ENCODE measurements around the gene POLE.
A peak's percentile ranks its signal among the peaks of the same experiment; 100 is the strongest.
"Not testable (repeated sequence)": the region's sequence is repeated elsewhere in the genome, so short reads cannot be mapped to it uniquely, and the experiment has no call there.

POLE gene

GRCh38 chr12:132694888-132695287 is 7.7 kb upstream of the POLE start:
- not testable (repeated sequence) for H3K4me3 ChIP-seq (ENCODE audit: low read length); H3K4me1 ChIP-seq (ENCODE audit: insufficient read depth, low read length); H3K27ac ChIP-seq (ENCODE audit: low read length); H3K9ac ChIP-seq (ENCODE audit: low read depth, low read length); H3K27me3 ChIP-seq (ENCODE audit: insufficient read depth, low read length); H3K9me3 ChIP-seq (ENCODE audit: insufficient read depth, low read depth, low read length)
- H3K36me3 ChIP-seq (ENCODE audit: insufficient read depth, low read depth, low read length): peaks cover 56% of the 10 kb centered on the region

- not testable (repeated sequence) for H3K4me3 ChIP-seq (ENCODE audit: low read length)
These were observed 4.9 kb upstream of the POLE start for GRCh38 chr12:132692030-132692429.

GRCh38 chr12:132690112-132690511 is 3.0 kb upstream of the POLE start:
- H3K27me3 ChIP-seq (ENCODE audit: insufficient read depth, low read length): peaks cover 9% of the 10 kb centered on the region
- no peak overlapping the region for H3K9ac ChIP-seq (ENCODE audit: low read depth, low read length)
- H3K9me3 ChIP-seq (ENCODE audit: insufficient read depth, low read depth, low read length): no peaks in the 10 kb centered on the region
- 0 out of 2 replicates have a peak, but pooled peaks cover 4% of the 10 kb centered on the region for H3K4me1 ChIP-seq (ENCODE audit: insufficient read depth, low read length)
- no peak overlapping the region for H3K27ac ChIP-seq (ENCODE audit: low read length)
- H3K36me3 ChIP-seq (ENCODE audit: insufficient read depth, low read depth, low read length): peaks cover 24% of the 10 kb centered on the region
- H3K4me3 ChIP-seq (ENCODE audit: low read length): no peak overlapping the region

More at GRCh38 chr12:132692030-132692429, 4.9 kb upstream of the POLE start:
- not testable (repeated sequence) for H3K27ac ChIP-seq (ENCODE audit: low read length); H3K27me3 ChIP-seq (ENCODE audit: insufficient read depth, low read length); H3K4me1 ChIP-seq (ENCODE audit: insufficient read depth, low read length); H3K9ac ChIP-seq (ENCODE audit: low read depth, low read length); H3K9me3 ChIP-seq (ENCODE audit: insufficient read depth, low read depth, low read length)
- H3K36me3 ChIP-seq (ENCODE audit: insufficient read depth, low read depth, low read length): peaks cover 35% of the 10 kb centered on the region

GRCh38 chr12:132689227-132689626 is 2.1 kb upstream of the POLE start:
- no peaks in the 10 kb centered on the region for H3K9me3 ChIP-seq (ENCODE audit: insufficient read depth, low read depth, low read length)
- H3K36me3 ChIP-seq (ENCODE audit: insufficient read depth, low read depth, low read length): peaks cover 23% of the 10 kb centered on the region
- no peak overlapping the region for H3K27ac ChIP-seq (ENCODE audit: low read length)
- H3K9ac ChIP-seq (ENCODE audit: low read depth, low read length): peak overlapping the region; percentile 49; the same call in 1 of the 2 replicates
- H3K4me1 ChIP-seq (ENCODE audit: insufficient read depth, low read length): 0 out of 2 replicates have a peak, but pooled peaks cover 4% of the 10 kb centered on the region
- H3K27me3 ChIP-seq (ENCODE audit: insufficient read depth, low read length): peaks cover 9% of the 10 kb centered on the region
- H3K4me3 ChIP-seq (ENCODE audit: low read length): peak overlapping the region; percentile 51

- H3K4me1 ChIP-seq (ENCODE audit: insufficient read depth, low read length): 0 out of 2 replicates have a peak, but pooled peaks cover 4% of the 10 kb centered on the region
- H3K4me3 ChIP-seq (ENCODE audit: low read length): peak overlapping the region; percentile 73; the same call in 1 of the 2 replicates
- peaks cover 9% of the 10 kb centered on the region for H3K27me3 ChIP-seq (ENCODE audit: insufficient read depth, low read length)
- H3K36me3 ChIP-seq (ENCODE audit: insufficient read depth, low read depth, low read length): peaks cover 23% of the 10 kb centered on the region
- no peaks in the 10 kb centered on the region for H3K9me3 ChIP-seq (ENCODE audit: insufficient read depth, low read depth, low read length)
- H3K27ac ChIP-seq (ENCODE audit: low read length): no peak overlapping the region
- peak overlapping the region; percentile 72 for H3K9ac ChIP-seq (ENCODE audit: low read depth, low read length)
These were observed 324 bp downstream of the POLE start for GRCh38 chr12:132686825-132687210.

GRCh38 chr12:132685400-132685799 is 1.7 kb downstream of the POLE start:
- 0 out of 2 replicates have a peak overlapping the region, but pooled peaks have one; percentile 56 for H3K9ac ChIP-seq (ENCODE audit: low read depth, low read length)
- peaks cover 11% of the 10 kb centered on the region for H3K36me3 ChIP-seq (ENCODE audit: insufficient read depth, low read depth, low read length)
- peak overlapping the region; percentile 73; the same call in 1 of the 2 replicates for H3K4me3 ChIP-seq (ENCODE audit: low read length)
- peaks cover 9% of the 10 kb centered on the region for H3K27me3 ChIP-seq (ENCODE audit: insufficient read depth, low read length)
- H3K4me1 ChIP-seq (ENCODE audit: insufficient read depth, low read length): 0 out of 2 replicates have a peak, but pooled peaks cover 4% of the 10 kb centered on the region
- H3K9me3 ChIP-seq (ENCODE audit: insufficient read depth, low read depth, low read length): no peaks in the 10 kb centered on the region
- H3K27ac ChIP-seq (ENCODE audit: low read length): no peak overlapping the region

GRCh38 chr12:132677492-132677891 is 9.7 kb downstream of the POLE start:
- H3K27me3 ChIP-seq (ENCODE audit: insufficient read depth, low read length): no peaks in the 10 kb centered on the region
- H3K36me3 ChIP-seq (ENCODE audit: insufficient read depth, low read depth, low read length): peaks cover 77% of the 10 kb centered on the region
- H3K4me3 ChIP-seq (ENCODE audit: low read length): no peak overlapping the region
- no peaks in the 10 kb centered on the region for H3K4me1 ChIP-seq (ENCODE audit: insufficient read depth, low read length)
- no peak overlapping the region for H3K27ac ChIP-seq (ENCODE audit: low read length)
- no peaks in the 10 kb centered on the region for H3K9me3 ChIP-seq (ENCODE audit: insufficient read depth, low read depth, low read length)
- H3K9ac ChIP-seq (ENCODE audit: low read depth, low read length): no peak overlapping the region

GRCh38 chr12:132675757-132676432 is 11.2 kb downstream of the POLE start:
- Histone ChIP-seq H3K4me1 (ENCODE audit: insufficient read depth, low read length) (no peaks in the 10 kb centered on the region), H3K27ac (ENCODE audit: low read length) (no peak overlapping the region), H3K27me3 (ENCODE audit: insufficient read depth, low read length) (no peaks in the 10 kb centered on the region), H3K4me3 (ENCODE audit: low read length) (no peak overlapping the region), H3K36me3 (ENCODE audit: insufficient read depth, low read depth, low read length) (peaks cover 93% of the 10 kb centered on the region), H3K9ac (ENCODE audit: low read depth, low read length) (no peak overlapping the region), H3K9me3 (ENCODE audit: insufficient read depth, low read depth, low read length) (no peaks in the 10 kb centered on the region)

GRCh38 chr12:132674561-132674960 is 12.6 kb downstream of the POLE start:
- Histone ChIP-seq H3K9ac (ENCODE audit: low read depth, low read length) (no peak overlapping the region), H3K36me3 (ENCODE audit: insufficient read depth, low read depth, low read length) (peaks cover 93% of the 10 kb centered on the region), H3K27ac (ENCODE audit: low read length) (no peak overlapping the region), H3K27me3 (ENCODE audit: insufficient read depth, low read length) (no peaks in the 10 kb centered on the region), H3K9me3 (ENCODE audit: insufficient read depth, low read depth, low read length) (no peaks in the 10 kb centered on the region), H3K4me3 (ENCODE audit: low read length) (no peak overlapping the region), H3K4me1 (ENCODE audit: insufficient read depth, low read length) (no peaks in the 10 kb centered on the region)

GRCh38 chr12:132673288-132674179 is 13.6 kb downstream of the POLE start:
- no peak overlapping the region for H3K9ac ChIP-seq (ENCODE audit: low read depth, low read length)
- H3K36me3 ChIP-seq (ENCODE audit: insufficient read depth, low read depth, low read length): peaks cover 93% of the 10 kb centered on the region
- no peaks in the 10 kb centered on the region for H3K4me1 ChIP-seq (ENCODE audit: insufficient read depth, low read length)
- H3K27ac ChIP-seq (ENCODE audit: low read length): no peak overlapping the region
- H3K4me3 ChIP-seq (ENCODE audit: low read length): no peak overlapping the region
- H3K9me3 ChIP-seq (ENCODE audit: insufficient read depth, low read depth, low read length): no peaks in the 10 kb centered on the region
- no peaks in the 10 kb centered on the region for H3K27me3 ChIP-seq (ENCODE audit: insufficient read depth, low read length)

- Histone ChIP-seq H3K4me1 (ENCODE audit: insufficient read depth, low read length) (no peaks in the 10 kb centered on the region), H3K9ac (ENCODE audit: low read depth, low read length) (no peak overlapping the region), H3K27me3 (ENCODE audit: insufficient read depth, low read length) (no peaks in the 10 kb centered on the region), H3K36me3 (ENCODE audit: insufficient read depth, low read depth, low read length) (peaks cover 93% of the 10 kb centered on the region), H3K27ac (ENCODE audit: low read length) (no peak overlapping the region), H3K4me3 (ENCODE audit: low read length) (no peak overlapping the region), H3K9me3 (ENCODE audit: insufficient read depth, low read depth, low read length) (no peaks in the 10 kb centered on the region)
These were observed 14.5 kb downstream of the POLE start for GRCh38 chr12:132672678-132673077.

Measured in iPS-20b (cell line).